AG04450 (cell line): ENCODE measurements around the gene CCDC82. TPM values are rescaled to one million over a fixed set of nuclear protein-coding genes. Genes with fewer than 3 reads are reported as not detected.

ENCODE experiments used
- CTCF ChIA-PET: fragments of 300-600, 350-600 bp; formaldehyde crosslinking; extraction: SDS; loops from one replicate; lab custom pipeline; 2022; ENCODE audit warnings: antibody characterized with exemption, inconsistent platforms; lab: Charles Lee
- POLR2A ChIA-PET: fragments of 350-600 bp; formaldehyde crosslinking; extraction: SDS; loops from one replicate; lab custom pipeline; 2021; ENCODE audit warnings: antibody characterized with exemption, inconsistent platforms; lab: Yijun Ruan, JAX
- DNase-seq: peaks from one replicate; pipeline ENCODE4 v3.0.0-alpha.2; 2011; ENCODE audit warnings: low read depth, low spot score
- H3K27ac ChIP-seq: one replicate; pipeline ENCODE4 v1.5.1; 2012; ENCODE audit warnings: low read depth, low read length, control low read depth
- H3K27me3 ChIP-seq: one replicate; pipeline ENCODE4 v1.6.0; 2012; ENCODE audit warnings: low read length; ENCODE audit not compliant: control insufficient read depth, insufficient read depth
- H3K4me3 ChIP-seq: 2 replicates; pipeline ENCODE4 v1.5.1; 2011; ENCODE audit warnings: mild to moderate bottlenecking, low read depth, low read length, control low read depth
- H3K9me3 ChIP-seq: 2 replicates; pipeline ENCODE4 v1.5.1; 2012; ENCODE audit warnings: low read length; ENCODE audit not compliant: control insufficient read depth, insufficient read depth
- CTCF ChIP-seq: IDR thresholded peaks from 2 replicates; pipeline ENCODE4 v1.5.1; 2011; ENCODE audit warnings: low read depth, low read length, control low read depth, inconsistent platforms
- polyA plus RNA-seq: library from polyadenylated mRNA; depleted of rRNA; stranded (reverse); fragments of >200 nt; gene quantifications from 2 replicates; pipeline ENCODE4 v1.2.3, GENCODE V29; 2011

Gene CCDC82
- polyA plus RNA-seq, 1 experiment, result 20.4 TPM

GRCh38 chr11:96324912-96325311 lies 64.8 kb downstream of the CCDC82 start:
- POLR2A ChIA-PET, result interaction anchor here (1.1 to 1.8 kb wide), 2 partner anchors 14 to 15 kb away, joined by 4 to 7 read pairs; no protein-coding TSS in a partner anchor
- H3K27ac ChIP-seq, result peak overlapping the region; percentile 74
- H3K27me3 ChIP-seq, result no peaks in the 10 kb centered on the region
- no peaks in the 10 kb centered on the region for H3K9me3 ChIP-seq
- TF ChIP-seq CTCF, result no peak
- CTCF ChIA-PET, result interaction anchor here (0.7 to 1.1 kb wide), 4 partner anchors 11 to 270 kb away, joined by 3 to 8 read pairs (median 4); partner anchors contain the start of gene MAML2
- no peak overlapping the region for H3K4me3 ChIP-seq
- no peak for DNase-seq

- no peak overlapping the region for H3K27ac ChIP-seq
- no peaks in the 10 kb centered on the region for H3K27me3 ChIP-seq
- TF ChIP-seq CTCF, result no peak
- no peak overlapping the region for H3K4me3 ChIP-seq
- ChIA-PET POLR2A (no interaction called here), CTCF (no interaction called here)
- no peak for DNase-seq
- H3K9me3 ChIP-seq, result no peaks in the 10 kb centered on the region
These were observed 66.1 kb downstream of the CCDC82 start for GRCh38 chr11:96323642-96323985.

DNA sequence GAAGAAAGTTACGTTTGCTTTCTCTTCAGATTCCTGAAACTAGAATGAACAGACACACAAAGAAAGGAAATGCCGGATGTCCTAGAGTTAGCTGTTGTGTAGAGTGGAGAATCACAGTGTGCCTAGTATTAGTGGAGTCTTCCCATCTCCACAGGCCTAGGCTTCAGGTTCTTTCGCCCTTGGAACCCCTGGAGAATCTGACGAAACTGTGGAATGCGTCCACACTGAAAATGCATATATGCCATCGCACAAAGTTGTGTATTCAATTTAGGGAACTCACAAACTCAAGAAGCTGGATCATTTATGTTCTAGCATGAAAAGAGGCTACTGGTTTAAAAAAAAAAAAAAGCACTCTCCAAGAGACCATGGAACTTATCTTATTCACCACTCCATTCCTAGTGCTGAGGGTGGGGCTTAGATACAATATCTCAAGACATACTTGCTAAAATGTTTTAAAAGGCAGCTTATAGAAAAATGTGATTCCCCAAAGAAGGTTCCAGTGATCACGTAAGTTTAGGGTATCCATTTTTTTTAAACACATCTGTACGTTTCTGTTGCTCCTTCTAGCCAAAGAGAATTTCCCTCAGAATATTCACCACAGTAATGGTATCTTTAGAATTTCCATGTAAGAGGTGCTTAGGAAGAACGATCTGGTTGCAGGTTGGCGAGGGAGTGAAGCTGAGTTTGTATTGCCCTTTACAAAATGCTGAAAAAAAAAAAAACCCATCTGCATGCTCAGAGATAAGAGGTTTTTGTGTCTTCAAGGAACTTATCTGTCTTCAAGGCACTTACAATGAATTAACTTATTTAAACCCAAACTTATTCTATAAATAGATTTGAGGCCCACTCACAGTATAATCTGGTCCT lies 66.7 kb downstream of the CCDC82 start:
- ChIA-PET POLR2A (interaction anchor here (0.6 kb wide), 1 partner anchor 10 kb away, joined by 5 read pairs; no protein-coding TSS in a partner anchor), CTCF (no interaction called here)
- H3K4me3 ChIP-seq, result no peak overlapping the region
- TF ChIP-seq CTCF, result no peak
- H3K27me3 ChIP-seq, result no peaks in the 10 kb centered on the region
- no peaks in the 10 kb centered on the region for H3K9me3 ChIP-seq
- DNase-seq, result no peak
- H3K27ac ChIP-seq, result no peak overlapping the region

GRCh38 chr11:96321091-96321490 lies 68.6 kb downstream of the CCDC82 start:
- POLR2A ChIA-PET, result no interaction called here
- H3K27me3 ChIP-seq, result no peaks in the 10 kb centered on the region
- DNase-seq, result no peak
- TF ChIP-seq CTCF, result no peak
- no peaks in the 10 kb centered on the region for H3K9me3 ChIP-seq
- H3K4me3 ChIP-seq, result no peak overlapping the region
- H3K27ac ChIP-seq, result no peak overlapping the region
- CTCF ChIA-PET, result no interaction called here
